ENCODE data around the gene DISP2.

- TF ChIP-seq CTCF (IDR thresholded peaks at IDR 0.05) (no peak), POLR2A (IDR thresholded peaks at IDR 0.05) (no peak)
Observed at GRCh38 chr15:40361640-40362039, 3.6 kb downstream of the DISP2 start.
